Measurements from ENCODE around the gene RAB36. TPM values are rescaled to one million over a fixed set of nuclear protein-coding genes. Genes with fewer than 3 reads are reported as not detected.

RAB36 gene
- total RNA-seq, 4 donors from 2014 or later: 0.38 to 1.0 (median 0.57) TPM

GRCh38 chr22:23137468-23137867 is 7.8 kb upstream of the RAB36 start:
- TF ChIP-seq CTCF (IDR thresholded peaks at IDR 0.05; ENCODE audit: low read depth): no peak

DNA sequence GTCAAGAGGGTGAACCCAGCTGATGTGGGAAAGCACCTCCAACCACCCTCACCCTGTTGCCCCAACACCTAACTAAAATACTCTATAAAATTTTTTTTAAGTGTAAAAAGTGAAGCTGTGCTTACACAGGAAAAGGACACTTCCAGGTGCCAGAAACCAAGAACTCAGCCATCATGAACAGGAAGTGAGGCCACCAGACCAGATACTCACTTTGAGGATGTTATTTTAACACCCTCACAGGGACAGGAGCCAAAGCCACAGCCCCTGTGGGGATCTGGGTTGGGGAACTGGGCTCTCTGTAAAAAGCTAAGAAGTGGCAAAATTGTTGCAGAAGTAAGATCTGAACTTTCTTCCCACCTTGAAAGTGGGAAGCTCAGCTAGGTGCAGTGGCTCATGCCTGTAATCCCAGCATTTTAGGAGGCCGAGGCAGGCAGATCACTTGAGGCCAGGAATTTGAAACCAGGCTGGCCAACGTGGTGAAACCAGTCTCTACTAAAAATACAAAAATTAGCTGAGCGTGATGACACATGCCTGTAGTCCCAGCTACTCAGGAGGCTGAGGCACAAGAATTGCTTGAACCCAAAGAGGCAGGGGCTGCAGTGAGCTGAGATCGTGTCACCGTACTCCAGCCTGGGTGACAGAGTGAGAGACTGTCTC is 7.2 kb upstream of the RAB36 start:
- no peak for TF ChIP-seq CTCF (IDR thresholded peaks at IDR 0.05; ENCODE audit: low read depth)

DNA sequence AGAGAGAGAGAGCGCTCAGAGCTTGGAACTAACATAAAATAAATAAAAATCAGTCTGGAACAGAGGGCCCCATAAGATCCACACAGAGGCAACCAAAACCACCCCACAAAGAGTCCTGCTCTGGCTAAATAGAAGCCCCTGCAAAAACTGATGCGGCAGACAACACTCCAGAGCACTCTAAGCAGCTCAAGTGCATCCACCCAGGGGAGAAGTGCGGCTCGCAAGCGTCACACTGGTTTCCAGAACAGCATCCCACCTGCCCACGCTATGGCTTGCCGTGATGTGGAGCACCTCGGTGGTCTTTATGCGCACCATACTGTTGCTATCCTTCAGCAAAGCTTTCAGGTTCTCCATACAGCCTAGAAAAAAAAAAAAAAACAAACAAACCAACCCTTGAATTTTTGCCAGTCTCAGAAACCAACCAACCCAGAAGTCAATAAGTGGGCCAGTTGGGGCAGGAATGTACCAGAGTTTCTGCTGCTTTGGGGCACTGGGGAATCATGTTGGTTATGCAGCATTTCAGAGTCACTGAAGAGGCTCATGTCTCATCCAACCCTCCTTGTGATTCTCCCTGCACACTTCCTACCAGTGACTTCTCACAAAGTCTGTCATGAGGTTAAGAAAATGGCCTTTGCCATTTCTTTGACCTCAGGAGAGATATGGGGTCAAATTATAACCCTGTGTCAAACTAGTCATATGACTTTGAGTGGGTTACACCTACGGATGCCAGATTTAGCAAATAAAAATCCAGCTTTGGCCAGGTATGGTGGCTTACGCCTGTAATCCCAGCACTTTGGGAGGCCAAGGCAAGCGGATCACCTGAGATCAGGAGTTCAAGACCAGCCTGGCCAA is 6.5 kb upstream of the RAB36 start:
- TF ChIP-seq CTCF (IDR thresholded peaks at IDR 0.05; ENCODE audit: low read depth): no peak

GRCh38 chr22:23140385-23140784 is 4.9 kb upstream of the RAB36 start:
- no peak for TF ChIP-seq CTCF (IDR thresholded peaks at IDR 0.05; ENCODE audit: low read depth)

DNA sequence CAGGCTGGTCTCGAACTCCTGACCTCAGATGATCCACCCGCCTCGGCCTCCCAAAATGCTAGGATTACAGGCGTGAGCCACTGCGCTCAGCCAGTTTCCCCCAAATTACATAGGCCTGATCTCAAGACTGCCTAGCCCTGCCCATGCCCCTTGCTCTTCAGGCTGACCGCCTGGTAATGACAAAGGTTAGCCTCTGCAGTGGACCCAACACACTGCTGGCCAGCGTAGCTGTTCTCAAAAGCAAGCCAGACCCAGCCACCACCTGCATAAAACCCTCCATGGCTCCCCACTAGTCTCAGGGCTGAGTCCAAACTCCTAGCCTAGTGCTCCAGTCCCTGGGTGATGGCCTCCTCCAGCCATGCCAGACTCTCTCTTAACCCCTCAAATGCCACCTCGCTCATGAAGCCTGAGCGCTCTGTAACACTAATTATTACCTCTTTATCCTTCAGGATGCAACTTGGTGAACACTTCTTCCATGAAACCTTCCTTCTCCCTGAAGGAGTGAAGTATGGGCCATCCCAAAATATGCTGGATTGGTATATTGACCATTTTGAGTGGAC is 2.7 kb upstream of the RAB36 start:
- TF ChIP-seq CTCF (IDR thresholded peaks at IDR 0.05; ENCODE audit: low read depth): no peak

GRCh38 chr22:23143119-23143518 is 2.2 kb upstream of the RAB36 start:
- TF ChIP-seq CTCF (IDR thresholded peaks at IDR 0.05; ENCODE audit: low read depth): no peak

GRCh38 chr22:23144432-23144831 is 845 bp upstream of the RAB36 start:
- no peak for TF ChIP-seq CTCF (IDR thresholded peaks at IDR 0.05; ENCODE audit: low read depth)

Data from subcutaneous adipose tissue (tissue), 4 donors.